Measurements from ENCODE around the gene PPFIA4. TPM values are rescaled to one million over a fixed set of nuclear protein-coding genes. Genes with fewer than 3 reads are reported as not detected.

Gene PPFIA4
- total RNA-seq, 1 experiment from 2014 or later = 3.0 TPM

GRCh38 chr1:203089001-203089650 lies 62.8 kb downstream of the PPFIA4 start:
- ChIA-PET POLR2A (ENCODE audit: low non-redundant PET) (no interaction called here), CTCF (no interaction called here)
- no TSS peak for BruUV-seq (replicated peaks)
- H3K9me3 ChIP-seq (ENCODE audit: low read depth, low read length, poor library complexity, severe bottlenecking) = no peaks in the 10 kb centered on the region
- H3K36me3 ChIP-seq (ENCODE audit: insufficient read depth, low read length, poor library complexity, severe bottlenecking) = no peaks in the 10 kb centered on the region
- DNase-seq (ENCODE audit: low spot score) = no peak
- no peak overlapping the region for H3K27ac ChIP-seq (ENCODE audit: low read depth, low read length, poor library complexity, severe bottlenecking)
- no peaks in the 10 kb centered on the region for H3K27me3 ChIP-seq (replicated peaks; ENCODE audit: insufficient read depth, low read depth, low read length, poor library complexity)
- H3K4me3 ChIP-seq (ENCODE audit: low read depth, low read length, poor library complexity, severe bottlenecking) = no peak overlapping the region
- intact Hi-C loops (cut with micrococcal nuclease; ENCODE audit: unreplicated experiment) = no loop called here
- TF ChIP-seq EZH2 (IDR thresholded peaks at IDR 0.05; ENCODE audit: borderline replicate concordance, low read depth, low read length, poor library complexity, severe bottlenecking) (no peak), CTCF (conservative IDR thresholded peaks at IDR 0.05; ENCODE audit: low read depth, low read length) (no peak)
- no peaks in the 10 kb centered on the region for H3K4me1 ChIP-seq (ENCODE audit: insufficient read depth, low read length, poor library complexity, severe bottlenecking)

- Histone ChIP-seq H3K9me3 (ENCODE audit: low read depth, low read length, poor library complexity, severe bottlenecking) (peaks cover under 1% of the 10 kb centered on the region), H3K4me3 (ENCODE audit: low read depth, low read length, poor library complexity, severe bottlenecking) (no peak overlapping the region), H3K4me1 (ENCODE audit: insufficient read depth, low read length, poor library complexity, severe bottlenecking) (no peaks in the 10 kb centered on the region), H3K36me3 (ENCODE audit: insufficient read depth, low read length, poor library complexity, severe bottlenecking) (no peaks in the 10 kb centered on the region), H3K27me3 (replicated peaks; ENCODE audit: insufficient read depth, low read depth, low read length, poor library complexity) (no peaks in the 10 kb centered on the region), H3K27ac (ENCODE audit: low read depth, low read length, poor library complexity, severe bottlenecking) (no peak overlapping the region)
- no TSS peak for BruUV-seq (replicated peaks)
- CTCF ChIA-PET = no interaction called here
- intact Hi-C loops (cut with micrococcal nuclease; ENCODE audit: unreplicated experiment) = no loop called here
- POLR2A ChIA-PET (ENCODE audit: low non-redundant PET) = no interaction called here
- TF ChIP-seq EZH2 (IDR thresholded peaks at IDR 0.05; ENCODE audit: borderline replicate concordance, low read depth, low read length, poor library complexity, severe bottlenecking) (no peak), CTCF (conservative IDR thresholded peaks at IDR 0.05; ENCODE audit: low read depth, low read length) (no peak)
- DNase-seq (ENCODE audit: low spot score) = no peak
Observed at GRCh38 chr1:203089651-203090045, 63.4 kb downstream of the PPFIA4 start.

GRCh38 chr1:203090421-203091198 lies 64.3 kb downstream of the PPFIA4 start:
- Histone ChIP-seq H3K36me3 (ENCODE audit: insufficient read depth, low read length, poor library complexity, severe bottlenecking) (no peaks in the 10 kb centered on the region), H3K4me1 (ENCODE audit: insufficient read depth, low read length, poor library complexity, severe bottlenecking) (no peaks in the 10 kb centered on the region), H3K27ac (ENCODE audit: low read depth, low read length, poor library complexity, severe bottlenecking) (no peak overlapping the region), H3K27me3 (replicated peaks; ENCODE audit: insufficient read depth, low read depth, low read length, poor library complexity) (no peaks in the 10 kb centered on the region), H3K9me3 (ENCODE audit: low read depth, low read length, poor library complexity, severe bottlenecking) (peaks cover 10% of the 10 kb centered on the region), H3K4me3 (ENCODE audit: low read depth, low read length, poor library complexity, severe bottlenecking) (no peak overlapping the region)
- no peak for TF ChIP-seq CTCF (conservative IDR thresholded peaks at IDR 0.05; ENCODE audit: low read depth, low read length)
- TF ChIP-seq EZH2 (IDR thresholded peaks at IDR 0.05; ENCODE audit: borderline replicate concordance, low read depth, low read length, poor library complexity, severe bottlenecking) = no peak
- no peak for DNase-seq (ENCODE audit: low spot score)
- intact Hi-C loops (cut with micrococcal nuclease; ENCODE audit: unreplicated experiment) = no loop called here
- ChIA-PET POLR2A (ENCODE audit: low non-redundant PET) (no interaction called here), CTCF (no interaction called here)
- BruUV-seq (replicated peaks) = no TSS peak

Measured in A673 (cell line).